HG02840 (cell line): ENCODE measurements around the gene TRIM38.
"Not testable (repeated sequence)": the region's sequence is repeated elsewhere in the genome, so short reads cannot be mapped to it uniquely, and the experiment has no call there.

Source experiments
- ATAC-seq: cut with Tn5 transposase; IDR thresholded peaks from one replicate; pipeline ENCODE4 v1.9.1; 2021; ENCODE audit warnings: mild to moderate bottlenecking, moderate library complexity, moderate number of reproducible peaks; ENCODE audit not compliant: unreplicated experiment, low FRiP score

The TRIM38 gene

DNA sequence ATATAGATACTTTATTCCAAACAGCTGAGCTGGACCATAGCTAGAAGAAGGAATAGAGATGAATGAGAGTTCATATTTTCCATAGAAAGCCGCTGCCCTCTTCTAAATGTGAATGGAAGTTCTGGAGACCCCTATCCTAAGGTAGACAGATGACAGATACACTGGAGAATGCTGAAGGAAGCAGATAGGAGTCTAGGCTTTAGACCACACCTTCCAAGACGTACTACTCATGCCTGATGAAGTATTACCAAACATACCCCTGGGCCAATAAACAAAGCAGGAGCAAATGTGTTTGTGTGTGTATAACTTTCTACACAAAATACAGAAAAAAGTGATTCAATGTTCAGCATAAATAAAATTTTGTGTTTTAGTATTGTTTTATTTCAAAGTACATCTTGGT is 23.0 kb upstream of the TRIM38 start:
- ATAC-seq: no peak

GRCh38 chr6:25942561-25943147 is 19.9 kb upstream of the TRIM38 start:
- ATAC-seq: no peak

GRCh38 chr6:25943887-25944286 is 18.7 kb upstream of the TRIM38 start:
- ATAC-seq: no peak

- ATAC-seq: peak; percentile 86
Measured at GRCh38 chr6:25944688-25945574, 17.7 kb upstream of the TRIM38 start.

DNA sequence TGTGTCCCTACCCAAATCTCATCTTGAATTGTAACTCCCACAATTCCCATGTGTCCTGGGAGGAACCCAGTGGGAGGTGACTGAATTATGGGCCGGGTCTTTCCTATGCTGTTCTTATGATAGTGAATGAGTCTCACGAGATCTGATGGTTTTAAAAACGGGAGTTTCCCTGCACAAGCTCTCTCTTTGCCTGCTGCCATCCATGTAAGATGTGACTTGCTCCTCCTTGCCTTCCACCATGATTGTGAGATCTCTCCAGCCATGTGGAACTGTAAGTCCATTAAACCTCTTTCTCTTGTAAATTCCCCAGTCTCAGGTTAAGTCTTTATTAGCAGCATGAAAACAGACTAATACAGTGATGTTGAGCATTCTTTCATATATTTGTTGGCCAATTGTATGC is 16.9 kb upstream of the TRIM38 start:
- not testable (repeated sequence) for ATAC-seq

DNA sequence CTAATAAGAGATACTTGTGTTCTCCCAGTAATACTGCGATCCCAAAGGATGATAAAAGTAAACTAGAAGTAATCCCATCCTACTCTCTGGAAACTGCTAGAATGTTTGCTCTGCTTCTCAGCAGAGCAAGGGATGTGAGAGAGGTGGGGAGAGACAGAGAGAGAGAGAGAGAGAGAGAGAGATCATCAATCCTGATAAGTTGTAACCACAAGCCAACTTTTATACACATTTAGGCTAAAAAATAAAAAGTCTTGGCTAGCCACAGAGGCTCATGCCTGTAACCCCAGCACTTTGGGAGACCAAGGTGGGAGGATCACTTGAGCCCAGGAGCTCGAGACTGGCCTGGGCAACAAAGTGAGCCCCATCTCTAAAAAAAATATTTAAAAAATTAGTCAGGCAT is 16.0 kb upstream of the TRIM38 start:
- ATAC-seq: no peak

GRCh38 chr6:25947492-25947891 is 15.1 kb upstream of the TRIM38 start:
- ATAC-seq: not testable (repeated sequence)

DNA sequence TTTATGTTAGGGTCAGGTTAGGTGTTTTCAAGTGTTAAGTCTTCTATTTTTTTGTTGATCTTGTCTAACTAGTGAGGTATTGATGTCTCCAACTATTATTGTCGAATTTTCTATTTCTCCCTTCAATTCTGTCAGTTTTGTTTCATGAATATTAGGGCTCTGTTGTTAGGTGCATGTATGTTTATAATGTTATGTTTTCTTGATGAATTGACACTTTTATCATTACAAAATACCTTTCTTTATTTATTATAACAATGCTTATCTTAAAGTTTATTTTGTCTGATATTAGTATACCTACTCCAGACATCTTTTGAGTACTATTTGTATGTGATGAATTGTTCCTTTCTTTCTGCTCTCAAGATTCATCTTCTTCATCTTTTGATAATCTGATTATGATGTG is 12.9 kb upstream of the TRIM38 start:
- ATAC-seq: no peak

DNA sequence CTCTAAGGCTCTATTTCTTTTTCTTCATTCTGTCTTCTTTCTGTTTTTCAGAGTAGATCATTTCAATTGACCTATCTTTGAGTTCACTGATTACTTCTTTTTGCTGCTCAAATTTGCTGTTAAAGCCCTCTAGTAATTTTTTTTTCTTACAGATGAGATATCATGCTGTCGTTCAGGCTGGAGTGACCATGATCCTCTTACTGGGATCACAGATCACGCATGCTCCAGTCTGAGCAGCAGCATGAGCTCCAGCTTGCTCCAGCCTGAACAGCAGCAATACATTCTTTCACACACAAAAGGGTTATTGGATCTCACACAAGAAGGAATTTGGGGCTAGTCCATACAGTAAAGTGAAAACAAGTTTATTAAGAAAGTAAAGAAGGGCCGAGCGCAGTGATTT is 12.3 kb upstream of the TRIM38 start:
- no peak for ATAC-seq

GRCh38 chr6:25951296-25952032 is 11.1 kb upstream of the TRIM38 start:
- ATAC-seq: no peak

- no peak for ATAC-seq
Measured at GRCh38 chr6:25952535-25952934, 10.1 kb upstream of the TRIM38 start.

GRCh38 chr6:25953733-25954132 is 8.9 kb upstream of the TRIM38 start:
- ATAC-seq: no peak

DNA sequence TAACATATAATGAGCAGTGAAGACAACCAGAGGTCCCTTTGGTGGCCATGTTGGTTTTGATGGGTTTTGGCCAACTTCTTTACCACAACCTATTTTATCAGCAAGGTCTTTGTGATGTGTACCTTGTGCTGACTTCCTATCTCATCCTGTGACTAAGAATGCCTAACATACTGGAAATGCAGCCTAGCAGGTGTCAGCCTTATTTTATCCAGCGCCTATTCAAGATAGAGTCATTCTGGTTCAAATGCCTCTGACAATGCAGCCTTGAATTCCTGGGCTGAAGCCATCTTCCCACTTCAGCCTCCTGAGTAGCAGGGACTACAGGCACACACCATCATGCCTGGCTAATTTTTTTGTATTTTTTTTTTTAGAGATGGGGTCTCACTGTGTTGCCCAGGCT is 7.8 kb upstream of the TRIM38 start:
- no peak for ATAC-seq

GRCh38 chr6:25956226-25956625 is 6.4 kb upstream of the TRIM38 start:
- ATAC-seq: no peak

GRCh38 chr6:25958700-25959162 is 3.9 kb upstream of the TRIM38 start:
- ATAC-seq: no peak

GRCh38 chr6:25959890-25960536 is 2.6 kb upstream of the TRIM38 start:
- ATAC-seq: no peak

- ATAC-seq: no peak
Measured at GRCh38 chr6:25960734-25961133, 1.9 kb upstream of the TRIM38 start.

DNA sequence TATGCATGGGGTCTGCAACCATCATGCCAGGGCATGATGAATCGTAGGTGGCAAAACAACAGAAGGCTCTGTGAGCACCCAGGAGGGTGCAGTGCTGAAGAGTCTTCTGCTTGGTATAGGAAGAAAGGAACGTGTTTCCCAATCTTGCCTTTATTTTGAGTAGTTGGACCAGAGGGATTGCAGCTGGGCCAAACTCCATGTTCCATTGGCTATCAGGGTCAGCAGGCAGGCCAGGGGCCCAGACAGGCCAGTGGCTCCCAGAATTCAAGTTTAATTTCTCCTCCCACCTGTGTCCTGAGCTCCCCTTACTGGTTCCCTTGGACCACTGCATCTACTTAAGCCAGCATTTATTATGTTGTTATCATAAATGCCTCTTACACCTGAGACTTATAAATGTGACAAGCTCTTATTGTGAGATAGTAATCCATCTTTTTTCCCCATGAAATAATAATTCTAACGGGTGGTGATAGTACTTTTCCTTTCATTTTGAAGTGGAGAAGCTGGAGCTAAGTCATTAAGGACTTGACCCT is 918 bp upstream of the TRIM38 start:
- no peak for ATAC-seq

- no peak for ATAC-seq
Measured at GRCh38 chr6:25963426-25964123, 973 bp downstream of the TRIM38 start.

DNA sequence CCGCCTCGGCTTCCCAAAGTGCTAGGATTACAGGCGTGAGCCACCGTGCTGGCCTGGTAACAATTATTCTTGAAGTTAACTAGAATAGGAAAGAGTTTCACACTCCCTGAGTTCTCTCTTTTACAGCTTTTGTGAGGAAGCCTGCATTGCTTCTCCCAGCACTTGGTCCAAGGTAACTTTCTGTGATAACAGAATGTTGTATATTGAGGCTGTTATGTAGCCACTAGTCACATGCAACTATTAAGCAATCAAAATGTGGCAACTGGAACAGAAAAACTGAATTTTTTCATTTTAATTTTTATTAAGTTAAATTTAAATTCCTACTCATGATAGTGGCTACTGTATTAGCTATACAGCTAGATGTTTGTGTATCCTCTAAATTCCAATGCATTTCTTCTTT is 2.5 kb downstream of the TRIM38 start:
- ATAC-seq: no peak
